H4 (cell line): Measurements from ENCODE around the gene BEAN1. TPM values are rescaled to one million over a fixed set of nuclear protein-coding genes. Genes with fewer than 3 reads are reported as not detected.
"Not testable (repeated sequence)": the region's sequence is repeated elsewhere in the genome, so short reads cannot be mapped to it uniquely, and the experiment has no call there.

ENCODE experiments used
- DNase-seq: peaks from one replicate; pipeline ENCODE4 v3.0.0-alpha.2; 2015; ENCODE audit warnings: low spot score
- total RNA-seq: library from RNA; depleted of rRNA; stranded (reverse); fragments of >200 nt; shearing (Covaris generic); gene quantifications from 2 replicates; pipeline ENCODE4 v1.2.3, GENCODE V29; 2014

The BEAN1 gene
- total RNA-seq, 1 experiment from 2014 or later: 0.89 TPM

- no peak for DNase-seq
These were observed 14.7 kb downstream of the BEAN1 start for GRCh38 chr16:66441586-66442375.

GRCh38 chr16:66442502-66443268 is 15.6 kb downstream of the BEAN1 start:
- no peak for DNase-seq

- DNase-seq: no peak
These were observed 16.2 kb downstream of the BEAN1 start for GRCh38 chr16:66443269-66443652.

GRCh38 chr16:66444049-66444481 is 17.0 kb downstream of the BEAN1 start:
- no peak for DNase-seq

- DNase-seq: no peak
These were observed 19.6 kb downstream of the BEAN1 start for GRCh38 chr16:66446737-66447136.

- no peak for DNase-seq
These were observed 20.4 kb downstream of the BEAN1 start for GRCh38 chr16:66447491-66447890.

GRCh38 chr16:66451548-66451947 is 24.5 kb downstream of the BEAN1 start:
- no peak for DNase-seq

GRCh38 chr16:66453230-66453629 is 26.1 kb downstream of the BEAN1 start:
- DNase-seq: not testable (repeated sequence)

GRCh38 chr16:66454751-66455150 is 27.7 kb downstream of the BEAN1 start:
- no peak for DNase-seq

- DNase-seq: no peak
These were observed 28.9 kb downstream of the BEAN1 start for GRCh38 chr16:66455970-66456369.

GRCh38 chr16:66457888-66458287 is 30.8 kb downstream of the BEAN1 start:
- no peak for DNase-seq

- DNase-seq: no peak
These were observed 31.2 kb downstream of the BEAN1 start for GRCh38 chr16:66458292-66458691.

GRCh38 chr16:66458853-66459252 is 31.8 kb downstream of the BEAN1 start:
- no peak for DNase-seq

- no peak for DNase-seq
These were observed 32.8 kb downstream of the BEAN1 start for GRCh38 chr16:66459878-66460277.

- no peak for DNase-seq
These were observed 33.6 kb downstream of the BEAN1 start for GRCh38 chr16:66460703-66461102.

GRCh38 chr16:66462912-66463311 is 35.8 kb downstream of the BEAN1 start:
- no peak for DNase-seq

- DNase-seq: not testable (repeated sequence)
These were observed 38.9 kb downstream of the BEAN1 start for GRCh38 chr16:66465946-66466345.

GRCh38 chr16:66466636-66467035 is 39.5 kb downstream of the BEAN1 start:
- DNase-seq: not testable (repeated sequence)

GRCh38 chr16:66467611-66468010 is 40.5 kb downstream of the BEAN1 start:
- no peak for DNase-seq

- DNase-seq: no peak
These were observed 41.3 kb downstream of the BEAN1 start for GRCh38 chr16:66468321-66468965.

GRCh38 chr16:66469291-66469946 is 42.3 kb downstream of the BEAN1 start:
- no peak for DNase-seq

- DNase-seq: no peak
These were observed 43.0 kb downstream of the BEAN1 start for GRCh38 chr16:66469947-66470546.
